HG03097 (cell line): Measurements from ENCODE around the gene ZNF546.

Source experiments
- ATAC-seq: cut with Tn5 transposase; IDR thresholded peaks from one replicate; pipeline ENCODE4 v1.9.1; 2021; ENCODE audit not compliant: unreplicated experiment, low FRiP score

Gene ZNF546

DNA sequence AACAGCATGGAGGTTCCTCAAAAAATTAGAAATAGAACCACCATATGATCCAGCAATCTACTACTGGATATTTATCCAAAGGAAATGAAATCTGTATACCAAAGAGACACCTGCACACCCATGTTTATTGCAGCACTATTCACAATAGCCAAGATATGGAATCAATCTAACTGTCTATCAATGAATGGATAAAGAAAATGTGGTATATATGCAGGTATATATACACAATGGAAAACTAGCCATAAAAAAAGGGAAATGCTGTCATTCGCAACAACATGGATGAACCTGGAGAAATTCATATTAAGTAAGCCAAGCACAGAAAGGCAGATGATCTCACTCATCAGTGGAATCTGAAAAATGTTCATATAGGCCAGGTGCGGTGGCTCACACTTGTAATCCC, 56.6 kb downstream of the ZNF546 start:
- no peak for ATAC-seq

DNA sequence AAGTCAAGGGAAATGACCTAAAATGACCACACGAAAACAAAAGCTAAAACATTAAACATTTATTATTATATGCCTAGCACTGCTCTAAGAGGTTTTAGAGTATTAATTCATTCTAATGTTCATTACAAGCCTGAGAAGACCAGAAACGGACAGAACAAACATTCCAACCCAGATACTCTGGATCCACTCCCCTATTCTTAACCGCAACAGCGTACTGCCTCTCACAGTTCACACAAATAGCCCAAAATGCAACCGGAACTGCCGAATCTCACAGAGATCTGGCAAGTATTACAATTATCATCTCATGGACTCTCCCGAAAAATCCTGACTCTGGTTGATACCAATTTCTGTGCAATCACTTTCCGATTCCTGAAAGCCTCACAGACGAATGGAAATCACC, 57.8 kb downstream of the ZNF546 start:
- no peak for ATAC-seq

DNA sequence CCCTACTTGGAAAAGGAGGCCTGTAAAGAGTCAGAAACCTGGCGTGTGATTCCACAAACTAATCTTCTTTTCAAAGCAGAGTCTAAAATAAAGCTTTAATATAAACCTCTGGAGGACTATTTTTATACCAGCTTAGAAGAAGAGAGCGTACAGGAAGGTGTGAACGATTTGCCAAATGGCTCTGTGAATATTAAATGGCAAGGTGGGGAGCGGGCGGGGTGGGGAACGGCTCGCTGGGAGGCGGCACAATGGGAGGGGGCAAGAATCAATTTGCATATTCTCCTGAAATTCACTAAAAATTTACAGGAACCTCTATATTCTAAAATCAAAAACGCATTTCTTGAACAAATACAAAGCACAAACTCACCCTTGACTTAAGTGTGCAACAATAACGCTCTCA, 58.2 kb downstream of the ZNF546 start:
- no peak for ATAC-seq

DNA sequence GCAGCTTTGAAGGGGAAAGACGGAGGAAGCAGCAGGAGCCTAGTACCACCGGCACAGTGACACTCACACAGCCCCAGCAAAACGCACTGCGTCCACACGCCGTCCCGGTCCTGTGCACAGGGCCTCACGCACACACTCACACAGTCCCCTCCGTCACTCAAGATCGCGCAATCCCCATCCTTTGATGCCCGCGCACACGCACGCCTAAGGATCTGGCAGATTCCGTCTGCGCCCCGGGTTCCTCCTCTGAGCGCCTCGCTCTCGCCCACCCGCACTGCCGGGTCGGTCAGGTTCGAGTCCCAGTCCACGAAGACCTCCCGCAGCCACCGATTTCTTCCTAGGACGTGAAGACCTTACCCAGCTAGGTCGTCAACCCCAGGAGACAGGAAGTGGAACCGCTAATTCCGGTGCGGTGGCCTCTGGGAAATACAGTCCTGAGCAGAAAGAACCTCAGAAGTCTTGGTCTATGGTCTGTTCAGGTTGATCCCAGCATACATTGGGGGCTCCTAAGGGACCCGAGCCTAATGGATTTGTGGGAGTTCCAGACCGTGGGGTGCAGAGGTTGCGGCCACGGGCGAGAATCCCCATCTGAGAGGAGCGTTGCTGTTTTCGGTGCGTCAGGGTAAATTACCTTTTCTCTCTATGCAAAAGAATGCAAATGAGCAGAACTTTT, 59.1 kb downstream of the ZNF546 start, which contains the start of gene ZNF780B:
ZNF780B (minus strand) TSS at position 400 of the 673 bp plus-strand sequence. CDS start 5,899 bp downstream, outside the sequence.
- peak; percentile 75 for ATAC-seq

DNA sequence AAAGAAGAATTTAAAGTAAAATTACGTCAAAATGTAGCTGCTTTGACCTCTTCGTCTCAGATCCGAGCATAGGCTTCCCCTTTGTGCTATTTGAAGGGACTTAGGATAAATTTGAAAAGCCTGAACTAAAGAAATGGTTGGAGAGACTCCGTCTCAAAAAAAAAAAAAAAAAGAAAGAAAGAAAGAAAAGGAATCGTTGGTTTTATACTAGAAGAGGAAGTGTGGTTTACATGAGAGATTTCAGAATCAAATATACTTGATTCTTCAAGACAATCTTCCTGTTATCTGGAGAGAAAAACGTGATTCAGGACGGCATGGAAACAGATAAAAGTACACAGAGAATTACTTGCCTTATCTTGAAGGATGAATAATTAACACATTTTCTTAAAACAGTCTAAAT, 59.6 kb downstream of the ZNF546 start:
- ATAC-seq, result no peak

DNA sequence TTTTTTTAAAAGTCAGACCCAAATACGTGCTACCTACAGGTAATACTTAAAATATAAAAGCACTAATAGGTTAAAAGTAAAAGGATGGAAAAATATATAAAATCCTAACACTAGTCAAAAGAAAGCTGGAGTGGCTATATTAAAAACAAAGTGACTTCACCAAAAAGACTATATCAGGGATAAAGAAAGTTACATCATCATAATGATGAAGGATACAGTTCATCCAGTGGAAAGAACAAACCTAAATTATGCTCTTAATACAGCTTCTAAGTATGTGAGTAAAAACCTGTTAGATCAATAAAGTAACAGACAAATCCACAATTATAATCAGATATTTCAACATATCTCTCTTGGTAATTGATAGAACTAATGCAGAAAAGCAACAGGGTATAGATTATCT, 60.3 kb downstream of the ZNF546 start:
- no peak for ATAC-seq

DNA sequence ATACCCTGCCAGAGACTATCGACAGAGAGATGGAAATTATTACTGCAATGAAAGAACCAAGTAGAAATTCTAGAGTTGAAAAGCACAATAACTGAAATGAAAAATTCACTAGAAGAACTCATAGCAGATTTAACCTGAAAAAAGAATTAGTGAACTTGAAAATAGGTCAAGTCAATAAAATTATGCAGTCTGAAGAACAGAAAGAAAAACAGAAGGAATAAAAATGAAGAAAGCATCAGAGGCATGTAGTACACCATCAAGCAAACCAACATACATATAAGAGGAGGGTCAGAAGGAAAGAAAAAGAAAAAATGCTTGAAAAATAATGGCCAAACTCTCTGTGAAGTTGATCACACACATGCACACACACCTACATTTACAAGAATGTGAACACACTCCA, 62.8 kb downstream of the ZNF546 start:
- no peak for ATAC-seq

DNA sequence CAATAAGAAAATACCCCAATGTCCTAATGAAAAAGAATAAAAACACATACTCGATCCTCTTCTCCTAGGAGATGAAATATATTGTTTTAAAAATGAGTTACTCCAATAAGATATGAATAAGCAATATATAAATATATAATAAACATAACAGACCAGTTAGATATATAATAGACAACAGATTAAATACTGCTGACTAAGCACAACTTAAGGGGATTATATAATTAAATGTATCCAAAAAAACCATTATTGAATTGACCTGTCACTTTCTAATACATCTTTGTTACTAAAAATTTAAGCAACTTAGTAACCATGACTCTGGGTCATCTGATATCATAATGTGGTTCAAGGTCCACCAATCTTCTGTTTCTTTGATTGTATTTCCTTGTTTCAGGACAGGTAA, 73.2 kb downstream of the ZNF546 start:
- no peak for ATAC-seq
